Vagina (tissue), 2 donors: ENCODE data around the gene DDX10.

Source experiments
- POLR2A ChIP-seq, 2 donors: fragments of 450-650 bp; IDR thresholded peaks; one replicate each; pipeline ENCODE4 v1.6.1; 2017; ENCODE audit warnings: antibody characterized with exemption in 2 of 2, mild to moderate bottlenecking in 2 of 2, moderate library complexity in 2 of 2
- POLR2AphosphoS5 ChIP-seq, 2 donors: sonication (generic); formaldehyde crosslinking; IDR thresholded peaks; one replicate each; pipeline ENCODE4 v1.9.0; 2017; ENCODE audit warnings: antibody characterized with exemption in 2 of 2, mild to moderate bottlenecking in 2 of 2, low read depth in 1 of 2; ENCODE audit not compliant: insufficient read depth in 1 of 2
- TF ChIP-seq, protein P1 (sequence below), 3 experiments: fragments of 450-650 bp in 2 of 3; fragments of 200-600 bp in 1 of 3; sonication (generic) in 1 of 3; IDR thresholded peaks; one replicate each; pipeline ENCODE4 v1.5.1; 2017 to 2019; ENCODE audit warnings: antibody characterized with exemption in 3 of 3, mild to moderate bottlenecking in 2 of 3, moderate library complexity in 2 of 3

DNA sequence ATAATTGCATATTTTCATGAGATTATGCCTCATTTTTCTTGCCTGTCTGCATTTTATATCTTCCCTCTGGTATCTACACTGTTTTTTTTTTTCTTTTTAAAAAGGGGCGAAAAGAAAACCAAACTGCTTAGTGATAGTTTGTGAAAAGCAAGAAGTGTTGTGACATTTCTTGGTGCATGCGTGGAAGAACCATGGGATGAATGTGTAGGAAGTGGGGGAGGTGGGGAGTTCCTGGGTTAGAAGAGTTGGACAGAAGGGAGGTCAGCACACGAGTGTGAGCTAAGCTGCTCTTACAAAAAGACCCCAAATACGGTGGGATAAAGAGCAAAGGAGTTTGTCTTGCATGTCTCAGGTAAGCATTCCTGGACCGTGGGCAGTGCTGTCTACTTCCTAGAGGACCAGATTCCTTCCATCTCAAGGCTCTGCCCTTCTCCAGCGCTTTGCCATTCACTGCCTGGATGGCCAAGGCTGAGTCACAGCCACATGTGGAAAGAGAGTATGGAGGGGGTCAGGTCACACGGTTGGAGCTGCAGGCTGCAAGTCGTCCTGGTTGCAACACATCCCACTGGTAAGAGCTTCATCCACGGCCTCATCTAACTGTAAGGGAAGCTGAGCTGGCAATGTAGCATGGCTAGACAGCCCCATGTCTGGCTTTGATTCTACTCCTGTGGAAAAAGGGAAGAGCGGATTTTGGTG is 300.6 kb downstream of the DDX10 start:
- TF ChIP-seq, protein P1, sequence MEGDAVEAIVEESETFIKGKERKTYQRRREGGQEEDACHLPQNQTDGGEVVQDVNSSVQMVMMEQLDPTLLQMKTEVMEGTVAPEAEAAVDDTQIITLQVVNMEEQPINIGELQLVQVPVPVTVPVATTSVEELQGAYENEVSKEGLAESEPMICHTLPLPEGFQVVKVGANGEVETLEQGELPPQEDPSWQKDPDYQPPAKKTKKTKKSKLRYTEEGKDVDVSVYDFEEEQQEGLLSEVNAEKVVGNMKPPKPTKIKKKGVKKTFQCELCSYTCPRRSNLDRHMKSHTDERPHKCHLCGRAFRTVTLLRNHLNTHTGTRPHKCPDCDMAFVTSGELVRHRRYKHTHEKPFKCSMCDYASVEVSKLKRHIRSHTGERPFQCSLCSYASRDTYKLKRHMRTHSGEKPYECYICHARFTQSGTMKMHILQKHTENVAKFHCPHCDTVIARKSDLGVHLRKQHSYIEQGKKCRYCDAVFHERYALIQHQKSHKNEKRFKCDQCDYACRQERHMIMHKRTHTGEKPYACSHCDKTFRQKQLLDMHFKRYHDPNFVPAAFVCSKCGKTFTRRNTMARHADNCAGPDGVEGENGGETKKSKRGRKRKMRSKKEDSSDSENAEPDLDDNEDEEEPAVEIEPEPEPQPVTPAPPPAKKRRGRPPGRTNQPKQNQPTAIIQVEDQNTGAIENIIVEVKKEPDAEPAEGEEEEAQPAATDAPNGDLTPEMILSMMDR (IDR thresholded peaks at IDR 0.05), result no peak
- TF ChIP-seq POLR2AphosphoS5 (IDR thresholded peaks at IDR 0.05; ENCODE audit: insufficient read depth in 1 of 2, low read depth in 1 of 2) (no peak), POLR2A (IDR thresholded peaks at IDR 0.05) (no peak)
